GM19193 (cell line): ENCODE measurements around the gene AGA.
A peak's percentile ranks its signal among the peaks of the same experiment; 100 is the strongest.

Experiments used
- POLR2A ChIP-seq: IDR thresholded peaks from 4 replicates; pipeline ENCODE4 v1.6.1; 2011; ENCODE audit not compliant: insufficient read depth, insufficient read length; ENCODE audit errors: extremely low read depth

AGA gene

GRCh38 chr4:177441803-177442622 lies at the start of gene AGA:
AGA (minus strand) TSS chr4:177442437; CDS start chr4:177442375, 62 bp downstream.
- TF ChIP-seq POLR2A, result peak; percentile 98

- no peak for TF ChIP-seq POLR2A
Measured at GRCh38 chr4:177492022-177492421, 49.8 kb upstream of the AGA start.

- TF ChIP-seq POLR2A, result no peak
Measured at GRCh38 chr4:177490769-177491168, 48.5 kb upstream of the AGA start.

GRCh38 chr4:177489471-177490246 lies 47.4 kb upstream of the AGA start:
- TF ChIP-seq POLR2A, result no peak

GRCh38 chr4:177487977-177488376 lies 45.7 kb upstream of the AGA start:
- no peak for TF ChIP-seq POLR2A

- TF ChIP-seq POLR2A, result no peak
Measured at GRCh38 chr4:177485528-177485927, 43.3 kb upstream of the AGA start.

- no peak for TF ChIP-seq POLR2A
Measured at GRCh38 chr4:177484613-177485021, 42.4 kb upstream of the AGA start.

- TF ChIP-seq POLR2A, result no peak
Measured at GRCh38 chr4:177483760-177484159, 41.5 kb upstream of the AGA start.

- no peak for TF ChIP-seq POLR2A
Measured at GRCh38 chr4:177483271-177483670, 41.0 kb upstream of the AGA start.

- TF ChIP-seq POLR2A, result no peak
Measured at GRCh38 chr4:177482367-177482766, 40.1 kb upstream of the AGA start.

GRCh38 chr4:177480795-177481194 lies 38.6 kb upstream of the AGA start:
- no peak for TF ChIP-seq POLR2A

- no peak for TF ChIP-seq POLR2A
Measured at GRCh38 chr4:177479063-177479462, 36.8 kb upstream of the AGA start.

- TF ChIP-seq POLR2A, result no peak
Measured at GRCh38 chr4:177478496-177478895, 36.3 kb upstream of the AGA start.

- no peak for TF ChIP-seq POLR2A
Measured at GRCh38 chr4:177473991-177474390, 31.8 kb upstream of the AGA start.

GRCh38 chr4:177464026-177464425 lies 21.8 kb upstream of the AGA start:
- no peak for TF ChIP-seq POLR2A

GRCh38 chr4:177461606-177462005 lies 19.4 kb upstream of the AGA start:
- no peak for TF ChIP-seq POLR2A
